HG02884 (cell line): ENCODE data around the gene HS3ST4.

Source experiments
- ATAC-seq: cut with Tn5 transposase; IDR thresholded peaks from one replicate; pipeline ENCODE4 v1.9.1; 2021; ENCODE audit warnings: mild to moderate bottlenecking, moderate library complexity; ENCODE audit not compliant: unreplicated experiment

HS3ST4 gene

DNA sequence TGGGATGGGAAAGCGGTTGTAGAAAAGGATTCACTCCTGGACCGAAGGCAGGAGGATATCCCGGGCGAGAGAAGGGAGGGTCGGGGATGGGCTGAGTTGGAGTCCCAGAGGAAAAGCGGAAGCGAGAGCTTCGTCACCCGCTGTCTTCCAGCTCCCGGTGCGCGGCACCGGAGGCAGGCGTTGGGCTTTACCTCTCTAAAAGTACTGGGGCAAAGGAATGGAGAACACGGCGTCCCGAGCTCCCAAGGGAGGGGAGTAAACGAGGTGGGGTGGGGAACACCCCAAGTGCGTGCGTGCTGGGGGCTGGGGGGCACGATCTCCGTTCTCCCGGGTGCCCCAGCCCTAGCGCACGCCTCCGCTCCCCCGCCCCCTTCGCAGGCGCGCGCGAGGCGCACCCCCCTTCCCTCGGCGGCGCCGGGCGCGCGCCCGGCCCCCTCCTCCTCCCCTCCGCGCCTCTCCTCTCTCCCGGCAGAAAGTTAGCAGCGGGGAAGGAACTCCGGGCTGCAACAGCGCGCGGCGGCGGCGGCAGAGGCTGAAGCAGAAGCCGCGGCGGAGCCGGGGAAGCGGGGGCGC lies at the start of gene HS3ST4:
Gene HS3ST4 (plus strand): TSS at position 441 of the 573 bp plus-strand sequence.
- ATAC-seq, result no peak

GRCh38 chr16:25643633-25644032 lies 48.1 kb upstream of the HS3ST4 start:
- ATAC-seq, result no peak

DNA sequence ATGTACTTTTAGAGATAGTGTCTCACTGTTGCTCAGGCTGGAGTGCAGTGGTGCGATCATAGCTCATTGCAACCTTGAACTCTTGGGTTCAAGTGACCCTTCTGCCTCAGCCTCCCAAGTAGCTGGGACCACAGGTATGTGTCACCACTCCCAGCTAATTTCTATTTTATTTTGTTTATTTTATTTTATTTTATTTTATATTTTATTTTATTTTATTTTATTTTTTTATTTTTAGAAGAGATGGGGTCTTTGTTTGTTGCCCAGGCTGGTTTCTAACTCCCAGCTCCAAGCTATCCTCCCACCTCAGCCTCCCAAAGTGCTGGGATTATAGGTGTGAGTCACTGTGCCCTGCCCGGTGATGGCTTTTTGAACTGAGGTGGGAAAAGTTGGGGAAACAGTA lies 35.1 kb upstream of the HS3ST4 start:
- no peak for ATAC-seq

DNA sequence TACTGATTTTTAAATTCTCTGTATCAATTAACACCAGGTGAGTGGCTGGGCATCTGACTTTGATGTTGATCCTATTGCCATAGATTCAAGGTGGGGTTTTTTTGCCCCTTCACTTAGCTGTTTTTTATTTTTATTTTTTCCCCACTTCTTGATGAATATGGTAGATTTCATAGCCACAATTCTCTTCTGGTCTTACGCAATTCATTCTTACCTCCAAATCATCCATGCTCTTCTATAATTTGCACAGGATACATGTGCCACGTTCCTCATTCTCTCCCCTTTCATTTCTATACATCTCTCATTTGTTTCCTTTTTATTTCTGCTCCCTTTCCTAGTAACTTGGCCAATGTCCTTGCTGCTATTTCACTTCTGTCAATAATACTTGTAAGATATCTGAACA lies 14.9 kb upstream of the HS3ST4 start:
- ATAC-seq, result no peak

- ATAC-seq, result no peak
These were observed 12.2 kb upstream of the HS3ST4 start for GRCh38 chr16:25679511-25679910.

GRCh38 chr16:25689137-25689836 lies 2.5 kb upstream of the HS3ST4 start:
- ATAC-seq, result no peak

DNA sequence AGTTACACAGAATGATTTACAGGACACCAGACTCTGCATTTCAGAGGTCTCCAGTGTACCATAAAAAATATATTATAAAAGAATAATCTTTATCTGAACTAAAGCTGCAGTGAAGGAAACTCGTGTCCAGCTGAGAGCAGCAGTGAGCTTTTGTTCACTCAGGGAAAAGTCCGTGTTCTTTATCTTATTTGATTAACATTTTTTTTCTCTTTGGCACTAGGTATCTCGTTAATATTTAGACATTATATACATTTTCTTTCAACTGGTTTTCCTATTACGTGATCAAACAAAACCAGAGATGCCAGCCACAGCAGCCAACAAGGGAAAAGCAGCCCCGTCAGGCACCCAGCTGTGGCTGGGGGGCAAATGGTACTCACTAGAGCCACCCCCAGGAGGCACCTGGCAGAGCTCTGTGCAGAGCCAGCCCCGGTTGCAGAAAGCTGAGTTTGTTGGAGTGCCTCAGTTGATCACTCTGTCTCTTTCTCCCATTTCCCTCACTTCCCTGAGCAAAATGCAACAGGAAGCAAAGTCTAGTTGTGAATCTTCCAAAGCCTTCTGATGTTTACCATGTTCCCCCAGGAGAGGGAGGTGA lies 1.1 kb upstream of the HS3ST4 start:
- ATAC-seq, result no peak

- ATAC-seq, result no peak
These were observed 587 bp downstream of the HS3ST4 start for GRCh38 chr16:25692351-25692741.

DNA sequence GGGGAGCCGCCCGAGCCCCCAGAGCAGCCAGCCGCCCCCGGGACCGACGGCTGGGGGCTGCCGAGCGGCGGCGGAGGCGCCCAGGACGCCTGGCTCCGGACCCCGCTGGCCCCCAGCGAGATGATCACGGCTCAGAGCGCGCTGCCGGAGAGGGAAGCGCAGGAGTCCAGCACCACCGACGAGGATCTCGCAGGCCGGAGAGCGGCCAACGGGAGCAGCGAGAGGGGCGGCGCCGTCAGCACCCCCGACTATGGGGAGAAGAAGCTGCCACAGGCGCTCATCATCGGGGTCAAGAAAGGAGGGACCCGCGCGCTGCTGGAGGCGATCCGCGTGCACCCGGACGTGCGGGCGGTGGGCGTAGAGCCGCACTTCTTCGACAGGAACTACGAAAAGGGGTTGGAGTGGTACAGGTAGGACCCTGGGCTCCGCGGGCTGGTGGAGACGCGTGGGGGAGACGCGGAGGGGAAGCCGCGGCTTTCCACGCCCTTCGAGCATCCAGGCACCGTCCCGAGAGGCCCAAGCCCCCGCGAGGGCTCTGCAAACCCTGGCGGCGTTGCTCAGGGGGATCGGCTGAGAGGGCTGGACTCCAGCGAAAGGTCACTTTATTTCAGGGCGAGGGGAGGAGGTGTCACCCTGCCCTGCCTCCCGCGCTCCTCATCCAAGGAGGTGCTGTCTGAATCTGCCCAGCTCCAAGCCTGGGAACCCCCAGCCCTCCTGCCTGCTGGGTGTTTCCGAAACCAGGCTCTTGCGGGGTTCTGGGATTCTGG lies 1.2 kb downstream of the HS3ST4 start:
- no peak for ATAC-seq

DNA sequence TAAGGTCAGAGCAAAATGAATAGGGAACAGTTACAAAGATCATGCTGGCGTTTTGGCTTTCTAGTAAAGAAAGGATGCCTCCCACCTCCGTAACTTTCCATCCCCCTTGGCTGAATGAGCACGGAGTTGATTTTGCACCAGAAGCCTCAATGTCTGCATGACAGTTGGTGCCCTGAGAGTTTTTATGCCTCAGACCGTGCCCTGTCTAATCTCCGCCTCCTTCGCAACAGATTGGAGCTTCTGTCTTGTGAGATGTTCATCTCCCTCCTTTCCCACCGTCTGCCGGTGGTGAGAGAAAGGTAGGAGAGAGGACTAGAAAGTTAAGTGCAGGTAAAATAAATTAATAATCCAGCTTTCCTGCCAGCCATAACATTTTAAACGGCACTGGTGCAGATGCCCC lies 1.9 kb downstream of the HS3ST4 start:
- no peak for ATAC-seq

DNA sequence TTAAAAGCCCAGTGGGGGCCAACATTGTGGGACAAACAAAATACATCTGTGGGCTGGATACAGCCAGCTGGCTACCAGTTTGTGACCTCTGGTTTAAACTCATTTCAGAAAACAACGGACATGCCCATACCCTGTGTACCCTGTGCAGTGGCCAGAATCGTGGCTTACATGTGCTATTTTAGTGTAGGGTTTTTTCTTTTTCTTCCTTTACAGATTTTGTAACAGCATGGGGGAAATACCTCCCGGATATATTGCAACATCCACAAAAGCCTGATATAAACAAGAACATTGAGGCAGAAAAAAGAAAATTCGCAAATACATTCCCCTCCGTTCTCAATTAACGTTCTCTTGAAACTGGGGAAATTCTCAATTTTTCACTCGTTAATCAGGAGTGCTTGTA lies 7.3 kb downstream of the HS3ST4 start:
- no peak for ATAC-seq

DNA sequence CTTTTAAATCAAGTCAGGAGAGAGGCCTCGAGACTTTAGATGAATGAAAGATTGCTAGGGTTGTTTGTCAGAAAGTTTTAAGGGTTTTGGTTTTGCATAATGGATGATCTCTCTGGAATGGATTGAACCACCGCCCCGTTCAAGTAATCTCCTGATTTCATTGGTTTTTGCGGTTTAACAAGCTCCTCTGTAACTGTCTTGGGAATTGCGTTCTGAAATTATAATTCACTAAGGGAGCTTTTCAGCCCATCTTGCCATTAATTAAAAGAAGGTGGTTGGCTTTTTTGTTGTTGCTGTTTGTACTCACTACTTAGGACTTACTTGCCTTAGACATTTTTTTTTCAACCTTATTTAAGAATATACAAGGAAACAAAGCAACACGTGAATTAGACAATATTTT lies 8.8 kb downstream of the HS3ST4 start:
- no peak for ATAC-seq

- ATAC-seq, result no peak
These were observed 15.8 kb downstream of the HS3ST4 start for GRCh38 chr16:25707553-25707952.

DNA sequence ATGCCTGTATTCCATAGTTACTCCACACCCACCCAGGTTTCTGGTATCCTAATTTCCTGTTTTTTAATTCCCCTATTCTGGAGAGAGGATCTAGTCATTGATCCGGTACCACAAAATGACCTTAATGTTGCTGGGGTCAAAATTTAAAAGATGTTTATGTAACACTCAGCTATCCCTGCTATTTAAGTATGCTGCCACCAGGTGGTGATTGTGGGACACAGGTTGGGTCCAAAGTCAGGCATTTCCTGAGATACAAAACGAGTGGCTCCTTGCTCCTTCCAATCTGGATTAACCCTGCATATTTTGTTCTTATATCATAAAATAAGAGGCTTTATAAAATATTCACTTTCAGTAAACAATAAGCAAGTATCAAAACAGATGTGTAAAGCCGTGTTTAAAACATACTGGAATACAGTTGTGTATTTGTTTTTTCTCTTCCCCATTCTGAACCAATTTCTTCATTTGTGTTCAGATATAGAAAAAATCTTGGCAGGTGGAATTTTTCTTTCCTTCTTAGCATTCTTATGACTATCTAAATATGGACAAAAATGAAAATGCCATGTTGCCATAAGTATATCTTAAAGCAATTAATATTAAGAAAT lies 16.3 kb downstream of the HS3ST4 start:
- no peak for ATAC-seq

- ATAC-seq, result no peak
These were observed 17.5 kb downstream of the HS3ST4 start for GRCh38 chr16:25709213-25709612.

DNA sequence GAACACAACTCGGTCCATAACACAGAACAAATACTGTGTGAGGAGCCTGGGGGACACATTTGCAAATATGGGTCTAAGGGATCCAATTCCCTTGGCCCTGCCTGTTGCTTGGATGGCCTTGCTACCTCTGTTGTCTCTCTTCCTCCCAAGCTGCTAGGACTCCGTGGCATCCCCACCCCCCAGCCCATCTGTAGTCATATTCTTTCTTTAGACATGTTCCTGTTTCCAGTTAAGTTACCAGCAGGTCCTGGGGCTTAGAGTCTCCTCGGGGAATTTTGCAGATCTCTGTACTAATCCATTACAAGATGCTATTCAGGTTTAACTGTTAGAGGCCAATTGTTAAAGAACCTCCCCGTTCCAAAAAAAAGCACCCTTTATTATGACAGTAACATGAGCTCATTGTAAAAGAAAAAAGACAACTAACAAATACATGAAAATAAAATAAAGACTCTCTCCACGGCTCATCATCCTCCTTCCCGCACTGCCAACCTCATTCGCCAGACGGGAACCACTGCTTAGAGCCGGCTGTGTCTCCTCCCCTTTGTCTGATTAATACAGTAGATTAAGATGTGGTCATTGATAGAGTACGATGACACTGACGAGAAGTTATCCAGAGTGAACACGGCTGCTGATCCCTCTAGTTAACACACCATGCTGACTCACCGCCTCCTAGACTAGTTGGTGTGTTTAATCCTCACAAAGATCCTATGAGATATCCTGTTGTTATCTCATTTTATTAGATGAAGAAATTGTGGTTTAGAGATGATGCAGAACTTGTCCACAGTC lies 22.2 kb downstream of the HS3ST4 start:
- ATAC-seq, result no peak

DNA sequence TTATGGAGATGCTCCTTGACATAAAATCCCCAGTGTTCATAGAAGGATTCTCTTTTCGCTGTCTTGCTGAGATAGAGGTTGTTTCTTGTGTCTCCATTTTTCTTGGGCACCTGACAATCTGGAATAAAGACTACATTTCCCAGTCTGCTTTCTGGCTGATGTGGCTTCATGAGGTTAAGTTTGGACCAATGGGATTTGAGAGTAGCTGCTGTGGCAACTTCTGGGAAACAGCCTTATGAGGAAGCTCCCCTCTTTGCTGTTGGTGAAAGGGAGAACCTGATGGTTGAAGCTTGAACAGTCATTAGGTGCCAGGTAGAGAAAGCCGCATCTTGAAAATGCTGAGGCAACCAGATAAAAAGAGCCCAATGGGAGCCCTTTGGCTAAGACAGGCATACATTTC lies 24.4 kb downstream of the HS3ST4 start:
- ATAC-seq, result no peak

- no peak for ATAC-seq
These were observed 29.7 kb downstream of the HS3ST4 start for GRCh38 chr16:25721439-25721838.

GRCh38 chr16:25726430-25727098 lies 34.8 kb downstream of the HS3ST4 start:
- no peak for ATAC-seq
